ENCODE results near the gene KCMF1.
A peak's percentile ranks its signal among the peaks of the same experiment; 100 is the strongest.

KCMF1 gene

GRCh38 chr2:84970868-84971509 is at the start of gene KCMF1:
Gene KCMF1, plus strand, starts transcription at chr2:84971161. Its CDS starts 291 bp downstream, at chr2:84971452.
- DNase-seq, result peak; percentile 76 to 83

DNA sequence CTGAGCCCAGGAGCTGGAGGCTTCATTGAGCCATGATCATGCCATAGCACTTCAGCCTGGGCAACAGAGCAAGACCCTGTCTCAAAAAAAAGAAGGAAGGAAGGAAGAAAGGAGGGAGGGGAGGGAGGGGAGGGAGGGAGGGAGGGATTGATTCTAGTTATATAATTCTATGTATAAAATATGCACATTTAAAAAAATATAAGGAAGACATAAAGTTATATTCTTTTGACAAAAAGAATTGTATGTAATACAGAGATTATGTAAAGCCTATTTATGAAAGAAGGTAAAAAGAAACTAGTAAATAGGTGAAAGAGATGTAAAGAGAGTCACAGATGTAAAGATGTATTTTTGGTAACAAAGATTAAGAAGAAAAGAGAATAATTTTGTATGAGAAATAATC is 48.0 kb upstream of the KCMF1 start:
- DNase-seq, result no peak

- peak; percentile 65 to 72 for DNase-seq
These were observed 46.5 kb upstream of the KCMF1 start for GRCh38 chr2:84924173-84925106.

DNA sequence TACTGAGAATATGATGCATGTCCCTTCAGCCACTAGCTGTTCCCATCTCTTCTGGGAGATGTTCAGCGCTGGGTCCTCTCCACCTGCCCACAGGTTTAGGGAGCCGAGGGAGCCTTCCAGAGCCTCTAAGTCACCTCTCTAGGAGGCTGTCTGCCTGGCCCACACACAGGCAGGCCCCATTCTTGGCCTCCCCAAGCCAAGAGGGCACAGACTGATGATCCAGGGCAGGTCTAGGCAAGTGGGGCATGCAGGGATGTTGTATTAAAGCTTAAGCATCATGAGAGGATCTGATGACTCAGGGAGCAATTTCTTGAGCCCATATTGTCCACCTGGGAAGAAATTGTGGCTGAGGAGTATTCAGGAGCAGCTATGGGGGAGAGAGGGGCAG is 45.6 kb upstream of the KCMF1 start:
- DNase-seq, result no peak

DNA sequence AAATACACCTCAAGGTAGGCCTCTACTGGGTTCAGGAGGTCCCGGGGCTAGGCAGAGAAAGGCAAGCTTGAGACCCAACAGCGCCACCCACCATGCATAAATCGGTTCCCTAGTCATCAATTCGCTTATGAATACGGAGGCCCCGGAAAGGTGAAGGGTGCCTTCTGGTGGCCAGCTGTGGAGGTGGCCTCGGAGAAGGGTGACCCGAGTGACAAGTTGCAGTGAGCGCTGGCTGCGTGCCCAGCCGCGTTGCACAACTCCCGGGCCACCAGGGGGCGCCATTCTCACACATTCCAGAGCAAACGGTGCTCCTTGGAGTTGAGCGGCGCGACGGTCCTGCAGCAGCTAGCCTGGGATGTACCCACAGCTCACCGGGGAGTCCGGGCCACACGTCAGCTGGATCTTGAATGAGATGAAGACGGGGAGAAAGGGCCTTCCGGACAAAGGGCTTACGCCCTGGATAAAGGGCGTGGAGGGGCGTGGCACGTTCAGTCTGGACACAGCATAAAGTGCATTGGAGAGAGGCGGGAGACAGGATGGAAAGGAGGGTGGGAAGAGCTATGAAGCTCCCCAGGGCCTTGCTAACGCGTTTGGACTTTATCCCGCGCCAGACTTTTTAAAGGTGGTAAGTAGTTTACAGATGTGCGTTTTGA is 45.1 kb upstream of the KCMF1 start:
- DNase-seq, result peak; percentile 100

- no peak for DNase-seq
These were observed 43.7 kb upstream of the KCMF1 start for GRCh38 chr2:84927275-84927627.

- DNase-seq, result no peak
These were observed 39.6 kb upstream of the KCMF1 start for GRCh38 chr2:84931384-84931821.

GRCh38 chr2:84938194-84938879 is 32.6 kb upstream of the KCMF1 start:
- peak; percentile 71 to 74 for DNase-seq

- peak; percentile 77 to 80 for DNase-seq
These were observed 31.4 kb upstream of the KCMF1 start for GRCh38 chr2:84939426-84940087.

GRCh38 chr2:84940088-84940470 is 30.9 kb upstream of the KCMF1 start:
- no peak for DNase-seq

GRCh38 chr2:84940831-84941412 is 30.0 kb upstream of the KCMF1 start:
- no peak for DNase-seq

DNA sequence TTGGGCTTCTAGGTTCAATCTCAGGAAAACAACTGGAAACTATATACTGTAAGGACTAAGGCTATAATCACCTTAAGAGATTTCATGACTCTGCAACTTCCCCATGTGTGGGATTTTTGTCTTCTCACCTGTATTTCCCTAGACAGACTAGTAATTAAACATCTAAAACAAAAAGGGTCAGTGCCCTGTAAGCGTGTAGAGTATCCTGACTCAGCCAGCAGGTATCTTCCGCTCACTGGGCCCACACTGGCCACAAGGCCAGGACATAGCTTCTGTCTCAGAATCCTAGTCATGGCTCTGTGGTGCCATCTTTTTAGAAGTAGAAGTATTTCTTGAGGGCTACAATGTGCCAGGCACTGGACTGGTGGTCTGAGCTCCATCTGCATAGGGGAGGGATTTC is 28.8 kb upstream of the KCMF1 start:
- DNase-seq, result no peak

DNA sequence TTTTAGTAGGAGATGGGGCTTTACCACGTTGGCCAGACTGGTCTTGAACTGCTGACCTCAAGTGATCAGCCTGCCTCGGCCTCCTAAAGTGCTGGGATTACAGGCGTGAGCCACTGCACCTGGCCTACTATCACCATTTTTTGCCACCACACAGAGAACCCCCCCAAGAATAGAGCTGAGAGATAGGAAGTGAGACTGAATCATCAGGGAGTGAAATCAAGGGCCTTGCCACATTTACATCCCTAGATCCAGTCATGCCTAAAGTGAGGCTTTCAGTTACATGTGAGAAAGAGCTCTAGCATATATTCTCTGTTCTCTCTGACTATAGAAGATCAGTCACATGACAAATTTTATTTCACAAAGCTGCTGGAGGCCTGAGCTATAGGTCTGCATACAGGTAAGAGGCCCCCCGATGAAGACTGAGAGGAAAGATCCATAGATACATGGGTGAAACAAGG is 28.0 kb upstream of the KCMF1 start:
- no peak for DNase-seq

DNA sequence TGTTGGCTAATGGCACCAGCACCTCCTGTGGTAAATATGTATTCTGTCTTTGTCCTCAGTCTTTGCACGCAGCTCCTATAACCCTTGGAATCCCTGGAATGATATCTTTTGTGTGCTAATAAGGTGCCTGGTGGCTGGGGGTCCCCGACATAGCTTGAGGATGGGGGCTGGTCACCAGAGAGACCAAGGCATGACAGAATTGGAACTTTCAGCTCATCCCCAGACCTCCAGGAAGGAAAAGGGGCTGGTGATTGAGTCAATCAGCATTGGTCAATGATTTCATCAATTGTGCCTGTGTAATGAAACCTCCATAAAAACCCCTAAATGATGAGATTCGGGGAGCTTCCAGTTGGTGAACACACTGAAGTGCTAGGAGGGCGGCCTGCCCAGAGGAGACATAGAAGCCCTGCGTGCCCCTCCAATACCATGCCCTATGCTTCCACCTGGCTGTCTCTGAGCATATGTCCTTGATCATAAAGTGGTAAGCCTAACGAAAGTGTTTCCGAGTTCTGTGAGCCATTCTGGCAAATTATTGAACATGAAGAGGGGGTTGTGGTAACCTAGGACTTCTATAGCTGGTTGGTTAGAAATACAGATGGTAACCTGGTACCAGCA is 26.6 kb upstream of the KCMF1 start:
- DNase-seq, result no peak

- peak in 1 of 2 experiments; percentile 42 for DNase-seq
These were observed 25.1 kb upstream of the KCMF1 start for GRCh38 chr2:84945838-84946203.

DNA sequence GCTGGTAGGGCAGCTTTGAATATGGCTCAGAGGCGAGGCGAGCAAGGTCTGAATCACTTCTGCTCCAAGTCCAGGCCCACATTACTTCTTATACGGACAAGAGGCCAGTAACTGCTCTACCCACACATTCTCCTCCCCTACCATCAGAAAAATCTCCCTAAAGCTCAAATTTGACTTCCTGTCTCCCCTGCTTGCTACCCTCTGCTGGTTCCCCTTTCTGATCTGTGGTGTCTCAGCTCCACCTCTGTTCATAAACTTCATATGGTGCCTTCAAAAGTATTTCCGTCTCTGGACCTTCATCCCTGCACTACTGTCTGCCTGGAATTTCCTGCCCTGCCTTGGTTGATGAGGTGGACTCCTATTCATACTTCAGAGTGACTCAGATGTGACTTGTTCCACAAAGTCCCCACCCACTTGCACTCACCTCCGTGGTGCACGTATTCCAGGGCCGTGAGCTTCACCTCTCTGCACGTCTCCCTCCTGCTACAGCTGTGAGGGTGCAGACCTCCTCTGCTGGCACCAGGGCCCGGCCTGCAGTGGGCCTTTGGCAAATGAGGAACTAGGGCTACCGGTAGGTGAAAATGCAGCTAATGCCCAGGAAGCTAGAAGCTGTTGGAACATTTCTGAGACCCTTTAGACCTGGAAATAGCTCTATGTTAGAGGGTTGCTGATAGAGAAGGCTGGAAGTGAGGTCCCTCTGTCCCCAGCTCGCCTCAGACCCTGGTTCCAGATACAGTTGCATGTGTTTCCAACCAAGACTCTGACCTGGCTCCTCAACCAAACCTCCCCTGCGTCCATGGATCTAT is 24.6 kb upstream of the KCMF1 start:
- peak; percentile 81 to 85 for DNase-seq

GRCh38 chr2:84947010-84947593 is 23.9 kb upstream of the KCMF1 start:
- no peak for DNase-seq

DNA sequence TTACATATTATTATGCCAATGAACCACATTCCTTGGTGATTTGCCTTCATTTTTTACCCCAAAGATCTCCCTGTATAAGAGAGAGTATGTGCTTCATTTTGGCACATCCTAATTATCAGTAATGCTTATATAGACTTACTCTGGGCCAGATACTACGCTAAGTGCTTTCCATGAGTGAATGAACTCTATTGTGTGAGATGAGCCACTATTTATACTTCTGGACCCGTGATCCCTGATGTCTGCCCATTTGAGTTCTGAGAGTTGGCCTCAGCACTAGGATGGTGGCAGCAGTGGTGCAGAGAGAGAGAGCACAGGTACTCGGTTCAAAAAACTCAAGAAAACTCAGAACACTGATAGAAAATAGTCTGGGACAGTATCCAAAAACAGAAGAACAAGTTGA is 17.4 kb upstream of the KCMF1 start:
- DNase-seq, result no peak

DNA sequence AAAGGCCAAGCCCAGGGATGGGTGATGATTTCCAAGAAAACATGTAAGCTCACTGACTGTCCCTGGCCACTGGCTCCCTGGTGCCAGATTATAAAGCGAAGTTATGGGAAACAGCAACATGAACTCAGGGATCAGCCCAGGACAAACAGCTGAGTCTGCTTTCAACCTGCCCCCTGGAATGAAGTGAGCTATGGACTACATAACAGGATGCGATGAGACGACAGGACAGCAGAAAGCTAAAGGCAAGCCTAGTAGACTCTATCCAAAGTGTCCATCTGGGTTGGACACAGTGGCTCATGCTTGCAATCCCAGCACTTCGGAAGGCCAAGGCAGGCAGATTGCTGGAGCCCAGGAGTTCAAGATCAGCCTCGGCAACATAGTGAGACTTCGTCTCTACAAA is 16.6 kb upstream of the KCMF1 start:
- DNase-seq, result no peak
